Caco-2 (cell line): ENCODE results near the gene TRNAU1AP. TPM values are rescaled to one million over a fixed set of nuclear protein-coding genes. Genes with fewer than 3 reads are reported as not detected.
A peak's percentile ranks its signal among the peaks of the same experiment; 100 is the strongest.
"Not testable (repeated sequence)": the region's sequence is repeated elsewhere in the genome, so short reads cannot be mapped to it uniquely, and the experiment has no call there.

Experiments
- BruUV-seq: library from RNA; stranded (reverse); fragments of 400-500 nt; replicated peaks from 2 replicates; lab custom pipeline; 2021; lab: Mats Ljungman, UMichigan
- CTCF ChIA-PET: fragments of 300-600 bp; sonication (Branson Sonifier 250); formaldehyde crosslinking; loops from one replicate; lab custom pipeline; 2022; ENCODE audit warnings: antibody characterized with exemption; lab: Charles Lee
- POLR2A ChIA-PET: fragments of 300-600 bp; sonication (Branson Sonifier 250); formaldehyde crosslinking; loops from one replicate; lab custom pipeline; 2022; ENCODE audit warnings: antibody characterized with exemption; lab: Charles Lee
- DNase-seq, 2 experiments: peaks; one replicate each; pipeline versions ENCODE4 v3.0.0 to v3.0.0-alpha.2; 2020 to 2022
- H3K27me3 ChIP-seq: replicated peaks from 2 replicates; pipeline ENCODE4 v1.6.0; 2011; ENCODE audit warnings: low read length; ENCODE audit not compliant: control insufficient read depth, insufficient read depth
- H3K36me3 ChIP-seq: 2 replicates; pipeline ENCODE4 v1.5.1; 2011; ENCODE audit warnings: low read length; ENCODE audit not compliant: control insufficient read depth, insufficient read depth
- H3K4me1 ChIP-seq: fragments of 250-450 bp; sonication (Bioruptor Pico); 2 replicates; pipeline ENCODE4 v1.5.1; 2020; ENCODE audit warnings: mild to moderate bottlenecking
- H3K4me3 ChIP-seq: 2 replicates; pipeline ENCODE4 v1.5.1; 2011; ENCODE audit warnings: low read depth, mild to moderate bottlenecking, control low read depth, low read length
- H3K9me3 ChIP-seq: fragments of 250-450 bp; sonication (Bioruptor Pico); 2 replicates; pipeline ENCODE4 v1.5.1; 2020; ENCODE audit warnings: mild to moderate bottlenecking, moderate library complexity
- H3K27ac Mint-ChIP-seq: one replicate; pipeline ENCODE4 v1.8.0; 2022; ENCODE audit warnings: mixed read lengths; ENCODE audit not compliant: unreplicated experiment
- H3K27me3 Mint-ChIP-seq: one replicate; pipeline ENCODE4 v1.8.0; 2022; ENCODE audit warnings: mixed read lengths; ENCODE audit not compliant: insufficient read depth, unreplicated experiment
- H3K36me3 Mint-ChIP-seq: one replicate; pipeline ENCODE4 v1.8.0; 2022; ENCODE audit warnings: mild to moderate bottlenecking, mixed read lengths; ENCODE audit not compliant: insufficient read depth, unreplicated experiment
- H3K4me1 Mint-ChIP-seq: one replicate; pipeline ENCODE4 v1.8.0; 2022; ENCODE audit warnings: low read depth, mixed read lengths; ENCODE audit not compliant: unreplicated experiment
- H3K4me3 Mint-ChIP-seq: one replicate; pipeline ENCODE4 v1.8.0; 2022; ENCODE audit warnings: mild to moderate bottlenecking, moderate library complexity, mixed read lengths; ENCODE audit not compliant: unreplicated experiment
- H3K9me3 Mint-ChIP-seq: one replicate; pipeline ENCODE4 v1.8.0; 2022; ENCODE audit warnings: mixed read lengths; ENCODE audit not compliant: unreplicated experiment
- CTCF ChIP-seq, 2 experiments: fragments of 200-600 bp in 1 of 2; IDR thresholded peaks; 1 replicate in 1 of 2; 2 replicates in 1 of 2; pipeline versions ENCODE4 v1.5.1 to v1.8.0; 2011 to 2022; ENCODE audit warnings: antibody characterized with exemption in 1 of 2, control low read depth in 1 of 2, inconsistent platforms in 1 of 2, low read depth in 1 of 2, low read length in 1 of 2, mild to moderate bottlenecking in 1 of 2, moderate library complexity in 1 of 2; ENCODE audit not compliant: insufficient read depth in 1 of 2, severe bottlenecking in 1 of 2, unreplicated experiment in 1 of 2
- intact Hi-C: fragments of 100-400 bp; cut with micrococcal nuclease; formaldehyde crosslinking; loops from one replicate; pipeline ENCODE4 v1.10.0; 2022; ENCODE audit not compliant: unreplicated experiment
- total RNA-seq: library from RNA; stranded (reverse); gene quantifications from 2 replicates; pipeline ENCODE4 v1.2.3, GENCODE V29; 2022

The TRNAU1AP gene
- total RNA-seq, 1 experiment from 2014 or later = 23.1 TPM

- BruUV-seq = no TSS peak
- Histone ChIP-seq H3K4me3 (no peak overlapping the region), H3K9me3 (no peaks in the 10 kb centered on the region), H3K27me3 (no peaks in the 10 kb centered on the region), H3K4me1 (no peaks in the 10 kb centered on the region), H3K36me3 (no peaks in the 10 kb centered on the region)
- no peak overlapping the region for H3K27ac Mint-ChIP-seq
- POLR2A ChIA-PET = interaction anchor here (0.7 kb wide), 1 partner anchor 38 kb away, joined by 4 read pairs; no protein-coding TSS in a partner anchor
- H3K9me3 Mint-ChIP-seq = no peaks in the 10 kb centered on the region
- no peak overlapping the region for H3K4me3 Mint-ChIP-seq
- H3K27me3 Mint-ChIP-seq = no peaks in the 10 kb centered on the region
- intact Hi-C loops = no loop called here
- peak in 1 of 2 experiments; percentile 18 for DNase-seq
- H3K36me3 Mint-ChIP-seq = peaks cover 20% of the 10 kb centered on the region
- no peaks in the 10 kb centered on the region for H3K4me1 Mint-ChIP-seq
- no peak for TF ChIP-seq CTCF (IDR thresholded peaks at IDR 0.05; ENCODE audit: insufficient read depth in 1 of 2, low read depth in 1 of 2, low read length in 1 of 2, severe bottlenecking in 1 of 2, unreplicated experiment in 1 of 2)
- CTCF ChIA-PET = no interaction called here
Observed at GRCh38 chr1:28540651-28541050, 12.2 kb upstream of the TRNAU1AP start.

- H3K27ac Mint-ChIP-seq, DNase-seq, CTCF ChIA-PET, H3K4me1 ChIP-seq, H3K27me3 ChIP-seq, H3K27me3 Mint-ChIP-seq, H3K36me3 ChIP-seq, H3K4me3 ChIP-seq, POLR2A ChIA-PET, H3K4me3 Mint-ChIP-seq, BruUV-seq, H3K4me1 Mint-ChIP-seq, H3K9me3 Mint-ChIP-seq, intact Hi-C loops, H3K9me3 ChIP-seq: not testable (repeated sequence)
- peaks cover 16% of the 10 kb centered on the region for H3K36me3 Mint-ChIP-seq
Observed at GRCh38 chr1:28541414-28542015, 11.4 kb upstream of the TRNAU1AP start.

- Histone ChIP-seq H3K27me3 (no peaks in the 10 kb centered on the region), H3K4me1 (no peaks in the 10 kb centered on the region), H3K36me3 (no peaks in the 10 kb centered on the region), H3K4me3 (no peak overlapping the region), H3K9me3 (no peaks in the 10 kb centered on the region)
- Mint-ChIP-seq H3K9me3 (no peaks in the 10 kb centered on the region), H3K4me3 (no peak overlapping the region), H3K36me3 (peaks cover 8% of the 10 kb centered on the region), H3K4me1 (no peaks in the 10 kb centered on the region), H3K27ac (no peak overlapping the region), H3K27me3 (no peaks in the 10 kb centered on the region)
- CTCF ChIA-PET = no interaction called here
- no TSS peak for BruUV-seq
- POLR2A ChIA-PET = no interaction called here
- TF ChIP-seq CTCF (IDR thresholded peaks at IDR 0.05; ENCODE audit: insufficient read depth in 1 of 2, low read depth in 1 of 2, low read length in 1 of 2, severe bottlenecking in 1 of 2, unreplicated experiment in 1 of 2) = no peak
- no peak for DNase-seq
- intact Hi-C loops = no loop called here
Observed at GRCh38 chr1:28545246-28545628, 7.6 kb upstream of the TRNAU1AP start.
